RWPE2 (cell line): ENCODE results near the gene PTPN9.
"Not testable (repeated sequence)": the region's sequence is repeated elsewhere in the genome, so short reads cannot be mapped to it uniquely, and the experiment has no call there.

ENCODE experiments used
- ATAC-seq: fragments of 200-7000 bp; cut with Tn5 transposase; 3 replicates; pipeline ENCODE4 v1.9.1; 2021; ENCODE audit warnings: low read depth
- DNase-seq: peaks from one replicate; pipeline ENCODE4 v3.0.0-alpha.2; 2020; ENCODE audit warnings: low spot score
- H3K27ac ChIP-seq: fragments of 450-650 bp; 2 replicates; pipeline ENCODE4 v1.5.1; 2017; ENCODE audit warnings: mild to moderate bottlenecking; ENCODE audit not compliant: poor library complexity, severe bottlenecking
- H3K27me3 ChIP-seq: fragments of 250-450 bp; sonication (Bioruptor Pico); 2 replicates; pipeline ENCODE4 v1.5.1; 2021; ENCODE audit warnings: mild to moderate bottlenecking, moderate library complexity; ENCODE audit not compliant: insufficient read depth, poor library complexity, severe bottlenecking
- H3K36me3 ChIP-seq: fragments of 250-450 bp; sonication (Bioruptor Pico); 2 replicates; pipeline ENCODE4 v1.5.1; 2020; ENCODE audit warnings: low read depth, mild to moderate bottlenecking, moderate library complexity
- H3K4me1 ChIP-seq: fragments of 250-450 bp; sonication (Bioruptor Pico); 2 replicates; pipeline ENCODE4 v1.5.1; 2021; ENCODE audit warnings: mild to moderate bottlenecking, moderate library complexity; ENCODE audit not compliant: insufficient read depth, poor library complexity, severe bottlenecking
- H3K4me3 ChIP-seq: fragments of 250-450 bp; sonication (Bioruptor Pico); 2 replicates; pipeline ENCODE4 v1.5.1; 2021; ENCODE audit warnings: mild to moderate bottlenecking, moderate library complexity; ENCODE audit not compliant: severe bottlenecking
- H3K9me3 ChIP-seq: fragments of 250-450 bp; sonication (Bioruptor Pico); 2 replicates; pipeline ENCODE4 v1.5.1; 2021; ENCODE audit warnings: mild to moderate bottlenecking, moderate library complexity; ENCODE audit not compliant: severe bottlenecking
- CTCF ChIP-seq: fragments of 450-650 bp; IDR thresholded peaks from one replicate; pipeline ENCODE4 v1.5.1; 2017; ENCODE audit warnings: mild to moderate bottlenecking, moderate library complexity; ENCODE audit not compliant: poor library complexity, severe bottlenecking

The PTPN9 gene

GRCh38 chr15:75530169-75530568 lies 48.9 kb downstream of the PTPN9 start:
- H3K27me3 ChIP-seq, result no peaks in the 10 kb centered on the region
- peaks cover 22% of the 10 kb centered on the region for H3K4me1 ChIP-seq
- H3K9me3 ChIP-seq, result no peaks in the 10 kb centered on the region
- ATAC-seq (no peak), DNase-seq (no peak)
- no peak for TF ChIP-seq CTCF
- peaks cover 22% of the 10 kb centered on the region for H3K36me3 ChIP-seq
- no peak overlapping the region for H3K4me3 ChIP-seq
- no peak overlapping the region for H3K27ac ChIP-seq

GRCh38 chr15:75525756-75526155 lies 53.4 kb downstream of the PTPN9 start:
- H3K27me3 ChIP-seq, H3K27ac ChIP-seq, H3K4me1 ChIP-seq, H3K9me3 ChIP-seq, DNase-seq, H3K4me3 ChIP-seq, ATAC-seq: not testable (repeated sequence)
- peaks cover 60% of the 10 kb centered on the region for H3K36me3 ChIP-seq

- Histone ChIP-seq H3K9me3 (no peaks in the 10 kb centered on the region), H3K36me3 (peaks cover 82% of the 10 kb centered on the region), H3K27ac (no peak overlapping the region), H3K4me3 (no peak overlapping the region), H3K4me1 (no peaks in the 10 kb centered on the region), H3K27me3 (no peaks in the 10 kb centered on the region)
- ATAC-seq (no peak), DNase-seq (no peak)
- no peak for TF ChIP-seq CTCF
Measured at GRCh38 chr15:75523011-75523410, 56.1 kb downstream of the PTPN9 start.

GRCh38 chr15:75517233-75517632 lies 61.9 kb downstream of the PTPN9 start:
- no peaks in the 10 kb centered on the region for H3K27me3 ChIP-seq
- DNase-seq, result no peak
- peaks cover 86% of the 10 kb centered on the region for H3K36me3 ChIP-seq
- H3K27ac ChIP-seq, result peak overlapping the region; percentile 24
- H3K9me3 ChIP-seq, result no peaks in the 10 kb centered on the region
- H3K4me1 ChIP-seq, result peaks cover 7% of the 10 kb centered on the region
- ATAC-seq, result no peak
- no peak for TF ChIP-seq CTCF
- H3K4me3 ChIP-seq, result no peak overlapping the region

GRCh38 chr15:75508840-75509532 lies 70.1 kb downstream of the PTPN9 start:
- no peak overlapping the region for H3K27ac ChIP-seq
- TF ChIP-seq CTCF, result peak; percentile 84
- H3K27me3 ChIP-seq, result no peaks in the 10 kb centered on the region
- no peaks in the 10 kb centered on the region for H3K9me3 ChIP-seq
- DNase-seq (no peak), ATAC-seq (peak; percentile 58; the same call in 2 of the 3 replicates)
- peaks cover 80% of the 10 kb centered on the region for H3K36me3 ChIP-seq
- H3K4me1 ChIP-seq, result no peaks in the 10 kb centered on the region
- no peak overlapping the region for H3K4me3 ChIP-seq
